ENCODE measurements around the gene PHLPP1.

PHLPP1 gene

GRCh38 chr18:62755454-62755853, 40.1 kb downstream of the PHLPP1 start:
- no peaks in the 10 kb centered on the region for H3F3A ChIP-seq (ENCODE audit: insufficient read depth, low read length)
- TF ChIP-seq EZH2phosphoT487 (IDR thresholded peaks at IDR 0.05; ENCODE audit: low read length) = no peak
- TF ChIP-seq CTCF (IDR thresholded peaks at IDR 0.05; ENCODE audit: low read length) = no peak
- TF ChIP-seq EZH2 (optimal IDR thresholded peaks at IDR 0.05; ENCODE audit: low read depth, low read length) = no peak
- DNase-seq = no peak
- H3K27ac ChIP-seq (ENCODE audit: low read length) = no peak overlapping the region
- H3K4me2 ChIP-seq (ENCODE audit: low read depth, low read length) = no peak overlapping the region
- no peaks in the 10 kb centered on the region for H3K36me3 ChIP-seq (replicated peaks; ENCODE audit: insufficient read depth, low read length)
- H4K20me1 ChIP-seq (ENCODE audit: insufficient read depth, low read length) = no peaks in the 10 kb centered on the region
- no peaks in the 10 kb centered on the region for H3K9me2 ChIP-seq (replicated peaks; ENCODE audit: insufficient read depth, low read length)
- no peak overlapping the region for H3K4me3 ChIP-seq (ENCODE audit: low read length)
- H3K9me3 ChIP-seq (replicated peaks; ENCODE audit: insufficient read depth, low read length) = no peaks in the 10 kb centered on the region
- H3K79me2 ChIP-seq (ENCODE audit: low read length) = no peaks in the 10 kb centered on the region
- H3K27me3 ChIP-seq (replicated peaks; ENCODE audit: insufficient read depth, low read length) = no peaks in the 10 kb centered on the region
- H3K9ac ChIP-seq (ENCODE audit: low read length) = no peak overlapping the region
- no peaks in the 10 kb centered on the region for H3K4me1 ChIP-seq (ENCODE audit: low read length)
- H2AFZ ChIP-seq (ENCODE audit: low read length) = no peak overlapping the region

GRCh38 chr18:62755946-62756345, 40.6 kb downstream of the PHLPP1 start:
- Histone ChIP-seq H3K4me2 (ENCODE audit: low read depth, low read length) (no peak overlapping the region), H3K27me3 (replicated peaks; ENCODE audit: insufficient read depth, low read length) (no peaks in the 10 kb centered on the region), H3K27ac (ENCODE audit: low read length) (no peak overlapping the region), H3F3A (ENCODE audit: insufficient read depth, low read length) (no peaks in the 10 kb centered on the region), H3K9me3 (replicated peaks; ENCODE audit: insufficient read depth, low read length) (no peaks in the 10 kb centered on the region), H3K9ac (ENCODE audit: low read length) (no peak overlapping the region), H4K20me1 (ENCODE audit: insufficient read depth, low read length) (no peaks in the 10 kb centered on the region), H3K4me1 (ENCODE audit: low read length) (no peaks in the 10 kb centered on the region), H2AFZ (ENCODE audit: low read length) (no peak overlapping the region), H3K79me2 (ENCODE audit: low read length) (no peaks in the 10 kb centered on the region), H3K9me2 (replicated peaks; ENCODE audit: insufficient read depth, low read length) (no peaks in the 10 kb centered on the region), H3K4me3 (ENCODE audit: low read length) (no peak overlapping the region), H3K36me3 (replicated peaks; ENCODE audit: insufficient read depth, low read length) (no peaks in the 10 kb centered on the region)
- TF ChIP-seq EZH2phosphoT487 (IDR thresholded peaks at IDR 0.05; ENCODE audit: low read length) = no peak
- no peak for TF ChIP-seq CTCF (IDR thresholded peaks at IDR 0.05; ENCODE audit: low read length)
- no peak for TF ChIP-seq EZH2 (optimal IDR thresholded peaks at IDR 0.05; ENCODE audit: low read depth, low read length)
- no peak for DNase-seq

- H2AFZ ChIP-seq (ENCODE audit: low read length) = no peak overlapping the region
- H4K20me1 ChIP-seq (ENCODE audit: insufficient read depth, low read length) = no peaks in the 10 kb centered on the region
- no peak for DNase-seq
- no peaks in the 10 kb centered on the region for H3K9me3 ChIP-seq (replicated peaks; ENCODE audit: insufficient read depth, low read length)
- no peak overlapping the region for H3K9ac ChIP-seq (ENCODE audit: low read length)
- no peaks in the 10 kb centered on the region for H3K79me2 ChIP-seq (ENCODE audit: low read length)
- no peak overlapping the region for H3K4me3 ChIP-seq (ENCODE audit: low read length)
- H3K9me2 ChIP-seq (replicated peaks; ENCODE audit: insufficient read depth, low read length) = no peaks in the 10 kb centered on the region
- H3F3A ChIP-seq (ENCODE audit: insufficient read depth, low read length) = no peaks in the 10 kb centered on the region
- no peak overlapping the region for H3K27ac ChIP-seq (ENCODE audit: low read length)
- TF ChIP-seq EZH2phosphoT487 (IDR thresholded peaks at IDR 0.05; ENCODE audit: low read length) (no peak), EZH2 (optimal IDR thresholded peaks at IDR 0.05; ENCODE audit: low read depth, low read length) (no peak), CTCF (IDR thresholded peaks at IDR 0.05; ENCODE audit: low read length) (no peak)
- no peaks in the 10 kb centered on the region for H3K36me3 ChIP-seq (replicated peaks; ENCODE audit: insufficient read depth, low read length)
- no peak overlapping the region for H3K4me2 ChIP-seq (ENCODE audit: low read depth, low read length)
- no peaks in the 10 kb centered on the region for H3K4me1 ChIP-seq (ENCODE audit: low read length)
- no peaks in the 10 kb centered on the region for H3K27me3 ChIP-seq (replicated peaks; ENCODE audit: insufficient read depth, low read length)
These were observed 42.2 kb downstream of the PHLPP1 start for GRCh38 chr18:62757399-62758010.
